Keratinocyte (primary cell): Measurements from ENCODE around the gene TAS2R43. TPM values are rescaled to one million over a fixed set of nuclear protein-coding genes. Genes with fewer than 3 reads are reported as not detected.

ENCODE experiments used
- DNase-seq: peaks from one replicate; pipeline ENCODE4 v3.0.0-alpha.2; 2011; ENCODE audit warnings: low read depth, missing footprints, low spot score
- FAIRE-seq: peaks from 2 replicates; lab custom pipeline; 2011; peaks lifted over from hg19 to GRCh38; lab: Jason Lieb, UNC
- H2AFZ ChIP-seq: 2 replicates; pipeline ENCODE4 v1.6.0; 2012; ENCODE audit warnings: low read length, control low read depth, inconsistent platforms; ENCODE audit not compliant: control insufficient read depth
- H3K27ac ChIP-seq: 2 replicates; pipeline ENCODE4 v1.5.1; 2011; ENCODE audit warnings: low read length; ENCODE audit not compliant: control insufficient read depth, insufficient read depth
- H3K27me3 ChIP-seq: 3 replicates; pipeline ENCODE4 v1.6.0; 2011; ENCODE audit warnings: low read length; ENCODE audit not compliant: control insufficient read depth, insufficient read depth; ENCODE audit errors: extremely low read depth
- H3K36me3 ChIP-seq, 2 experiments: 2 replicates in 1 of 2; 3 replicates in 1 of 2; pipeline ENCODE4 v1.5.1; 2011; ENCODE audit warnings: low read length in 2 of 2, mild to moderate bottlenecking in 1 of 2; ENCODE audit not compliant: control insufficient read depth in 2 of 2, insufficient read depth in 2 of 2; ENCODE audit errors: extremely low read depth in 1 of 2
- H3K4me1 ChIP-seq: 3 replicates; pipeline ENCODE4 v1.5.1; 2011; ENCODE audit warnings: low read length; ENCODE audit not compliant: control insufficient read depth, insufficient read depth; ENCODE audit errors: extremely low read depth
- H3K4me2 ChIP-seq: 3 replicates; pipeline ENCODE4 v1.6.0; 2011; ENCODE audit warnings: low read depth, low read length; ENCODE audit not compliant: control insufficient read depth, insufficient read depth; ENCODE audit errors: extremely low read depth
- H3K4me3 ChIP-seq, 3 experiments: fragments of 200-600 bp in 1 of 3; sonication (generic) in 1 of 3; 2 replicates in 2 of 3; 3 replicates in 1 of 3; pipeline ENCODE4 v1.5.1; 2011 to 2016; ENCODE audit warnings: low read length in 3 of 3, mild to moderate bottlenecking in 3 of 3, control low read depth in 2 of 3, inconsistent platforms in 1 of 3, low read depth in 1 of 3, mixed read lengths in 1 of 3, mixed run types in 1 of 3, moderate library complexity in 1 of 3; ENCODE audit not compliant: control insufficient read depth in 2 of 3, insufficient read depth in 2 of 3; ENCODE audit errors: extremely low read depth in 1 of 3
- H3K79me2 ChIP-seq: 2 replicates; pipeline ENCODE4 v1.6.0; 2012; ENCODE audit warnings: low read length; ENCODE audit not compliant: control insufficient read depth, insufficient read depth
- H3K9ac ChIP-seq: 3 replicates; pipeline ENCODE4 v1.6.0; 2011; ENCODE audit warnings: low read length; ENCODE audit not compliant: control insufficient read depth, insufficient read depth; ENCODE audit errors: extremely low read depth
- H3K9me1 ChIP-seq: 3 replicates; pipeline ENCODE4 v1.6.0; 2011; ENCODE audit warnings: low read length; ENCODE audit not compliant: control insufficient read depth, insufficient read depth; ENCODE audit errors: extremely low read depth
- H3K9me3 ChIP-seq: 2 replicates; pipeline ENCODE4 v1.5.1; 2012; ENCODE audit warnings: low read depth, low read length; ENCODE audit not compliant: control insufficient read depth
- H4K20me1 ChIP-seq: 3 replicates; pipeline ENCODE4 v1.6.0; 2011; ENCODE audit warnings: low read length; ENCODE audit not compliant: control insufficient read depth, insufficient read depth; ENCODE audit errors: extremely low read depth
- CTCF ChIP-seq, 3 experiments: IDR thresholded peaks in 1 of 3; conservative IDR thresholded peaks in 1 of 3; optimal IDR thresholded peaks in 1 of 3; 2 replicates in 2 of 3; 3 replicates in 1 of 3; pipeline versions ENCODE3 to v1.5.1; 2011; ENCODE audit warnings: low read length in 3 of 3, mild to moderate bottlenecking in 3 of 3, moderate library complexity in 2 of 3, control low read depth in 1 of 3, inconsistent platforms in 1 of 3; ENCODE audit not compliant: insufficient read depth in 2 of 3; ENCODE audit errors: extremely low read depth in 1 of 3
- EZH2 ChIP-seq: IDR thresholded peaks from one replicate; pipeline ENCODE4 v1.6.1; 2012; ENCODE audit warnings: inconsistent platforms, mild to moderate bottlenecking, low read length, moderate library complexity
- dilution Hi-C: fragments of 300-500 bp; cut with MboI; formaldehyde crosslinking; loops from one replicate; pipeline ENCODE4 v1.7.0; 2020; ENCODE audit warnings: low sequenced_read_pairs; ENCODE audit not compliant: extremely low pct_ligation_motif_present
- polyA plus RNA-seq, 5 experiments: library from polyadenylated mRNA; depleted of rRNA in 3 of 5; stranded (reverse) in 3 of 5; stranded (forward) in 1 of 5; unstranded in 1 of 5; fragments of >200 nt; gene quantifications; 1 replicate in 1 of 5; 2 replicates in 3 of 5; 3 replicates in 1 of 5; pipeline versions ENCODE4 v1.2.1 to v1.2.3, GENCODE V29; 2011 to 2012; ENCODE audit warnings: missing spikeins in 2 of 5, low read depth in 1 of 5, low replicate concordance in 1 of 5

The TAS2R43 gene
- polyA plus RNA-seq, 1 donor (not counting 4 experiments of a cell fraction or from before 2014, with no cell fraction given), result 0.34 TPM

DNA sequence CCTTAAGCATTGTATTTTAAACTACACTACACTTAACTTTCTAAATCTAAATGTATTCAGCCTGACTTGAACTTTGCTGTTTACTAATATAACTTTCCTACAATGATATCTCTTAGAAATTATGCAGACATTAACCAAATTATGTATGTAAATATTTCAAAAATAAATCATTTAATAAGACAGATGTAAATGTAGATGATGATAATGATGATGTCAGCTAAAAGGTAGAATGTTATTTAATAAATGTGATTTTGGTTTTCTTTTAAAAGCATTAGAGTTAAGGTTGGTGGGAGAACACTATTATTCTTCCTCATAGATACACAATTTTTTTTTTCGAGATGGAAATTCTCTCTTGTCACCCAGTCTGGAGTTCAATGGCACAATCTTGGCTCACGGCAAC lies 10.1 kb downstream of the TAS2R43 start:
- no peak for FAIRE-seq
- TF ChIP-seq EZH2 (no peak), CTCF (optimal IDR thresholded peaks at IDR 0.05 in 1 of 3, IDR thresholded peaks at IDR 0.05 in 1 of 3, conservative IDR thresholded peaks at IDR 0.05 in 1 of 3; ENCODE audit: extremely low read depth in 1 of 3, insufficient read depth in 2 of 3, low read length in 3 of 3) (no peak)
- no peak for DNase-seq

DNA sequence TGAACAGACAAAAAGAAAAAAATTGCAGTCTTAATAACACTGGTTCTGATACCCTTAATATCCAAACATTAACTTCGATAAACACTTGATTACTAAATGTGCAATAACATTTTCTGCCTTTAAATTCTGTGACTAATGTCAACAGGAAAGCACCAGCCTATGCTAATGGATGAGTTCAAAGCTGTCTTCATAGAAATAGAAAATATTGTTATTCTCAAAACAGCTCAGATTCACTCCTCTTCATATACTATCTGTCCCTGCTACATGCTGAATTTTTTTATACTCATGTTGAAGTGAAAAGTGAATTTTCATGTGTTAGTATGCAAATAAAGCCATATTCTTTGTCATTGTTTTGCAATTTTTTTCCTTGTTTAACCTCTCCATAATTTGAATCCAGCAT lies 13.9 kb downstream of the TAS2R43 start:
- H3K4me2 ChIP-seq, result no peak overlapping the region
- H3K27ac ChIP-seq, result no peak overlapping the region
- H2AFZ ChIP-seq, result no peak overlapping the region
- H3K9me1 ChIP-seq, result no peaks in the 10 kb centered on the region
- H3K9ac ChIP-seq, result no peak overlapping the region
- DNase-seq (no peak), FAIRE-seq (no peak)
- H3K4me1 ChIP-seq, result no peaks in the 10 kb centered on the region
- dilution Hi-C loops, result no loop called here
- peaks cover 3% of the 10 kb centered on the region for H3K9me3 ChIP-seq
- no peak for TF ChIP-seq EZH2
- no peak for TF ChIP-seq CTCF (optimal IDR thresholded peaks at IDR 0.05 in 1 of 3, IDR thresholded peaks at IDR 0.05 in 1 of 3, conservative IDR thresholded peaks at IDR 0.05 in 1 of 3; ENCODE audit: extremely low read depth in 1 of 3, insufficient read depth in 2 of 3, low read length in 3 of 3)
- no peaks in the 10 kb centered on the region for H3K79me2 ChIP-seq
- no peaks in the 10 kb centered on the region for H3K36me3 ChIP-seq
- H3K27me3 ChIP-seq, result no peaks in the 10 kb centered on the region
- no peaks in the 10 kb centered on the region for H4K20me1 ChIP-seq
- H3K4me3 ChIP-seq, result no peak overlapping the region

More for the DNA sequence above, 10.1 kb downstream of the TAS2R43 start:
- Histone ChIP-seq H3K9ac (no peak overlapping the region), H2AFZ (no peak overlapping the region), H3K4me1 (no peaks in the 10 kb centered on the region), H3K36me3 (no peaks in the 10 kb centered on the region), H3K4me2 (no peak overlapping the region), H3K9me1 (no peaks in the 10 kb centered on the region), H3K27ac (no peak overlapping the region), H3K9me3 (peaks cover 3% of the 10 kb centered on the region), H3K27me3 (no peaks in the 10 kb centered on the region), H4K20me1 (no peaks in the 10 kb centered on the region), H3K79me2 (no peaks in the 10 kb centered on the region), H3K4me3 (no peak overlapping the region)
- dilution Hi-C loops, result no loop called here
